GM12878 (cell line): ENCODE measurements around the gene ARPC1B.

ENCODE experiments used
- CBX3 ChIP-seq: fragments of 200-600 bp; sonication (generic); IDR thresholded peaks from 2 replicates; pipeline ENCODE4 v1.6.1; 2016; ENCODE audit warnings: low read depth, borderline replicate concordance
- CREM ChIP-seq: IDR thresholded peaks from 2 replicates; pipeline ENCODE4 v1.6.1; 2014; ENCODE audit warnings: antibody characterized with exemption, low read depth
- EZH2 ChIP-seq: IDR thresholded peaks from 2 replicates; pipeline ENCODE4 v1.6.1; 2012; ENCODE audit warnings: low read depth, mild to moderate bottlenecking, control low read depth, inconsistent platforms, low read length, borderline replicate concordance; ENCODE audit not compliant: control insufficient read depth
- FOXM1 ChIP-seq: IDR thresholded peaks from 2 replicates; pipeline ENCODE4 v1.6.1; 2012; ENCODE audit warnings: low read depth, mild to moderate bottlenecking, inconsistent platforms, low read length, moderate library complexity
- POLR2AphosphoS5 ChIP-seq: IDR thresholded peaks from 2 replicates; pipeline ENCODE4 v1.6.1; 2011; ENCODE audit warnings: mild to moderate bottlenecking, low read length, inconsistent platforms
- RCOR1 ChIP-seq: conservative IDR thresholded peaks from 2 replicates; pipeline ENCODE4 v1.6.1; 2012; ENCODE audit warnings: low read depth, low read length, improper control_type of control experiment
- TF ChIP-seq, protein P1 (sequence below), 3 experiments: IDR thresholded peaks in 2 of 3; conservative IDR thresholded peaks in 1 of 3; 2 replicates each; pipeline ENCODE4 v1.5.1; 2011; ENCODE audit warnings: low read depth in 3 of 3, low read length in 3 of 3, mild to moderate bottlenecking in 3 of 3, control low read depth in 2 of 3, moderate library complexity in 2 of 3, inconsistent platforms in 1 of 3, mixed read lengths in 1 of 3; ENCODE audit not compliant: control insufficient read depth in 2 of 3, insufficient read depth in 1 of 3; ENCODE audit errors: extremely low read depth in 1 of 3
- TF ChIP-seq, protein P2 (sequence below): fragments of 450-650 bp; IDR thresholded peaks from 2 replicates; pipeline ENCODE4 v1.6.1; 2018; ENCODE audit warnings: mild to moderate bottlenecking, low read depth, moderate library complexity; ENCODE audit not compliant: partially characterized antibody
- TF ChIP-seq, protein P3 (sequence below): IDR thresholded peaks from 2 replicates; pipeline ENCODE4 v1.6.1; 2012; ENCODE audit warnings: low read length, inconsistent platforms
- TF ChIP-seq, protein P4 (sequence below): IDR thresholded peaks from 2 replicates; pipeline ENCODE4 v1.6.1; 2011; ENCODE audit warnings: mild to moderate bottlenecking, low read depth, low read length, moderate library complexity; ENCODE audit not compliant: insufficient replicate concordance
- TF ChIP-seq, protein P5 (sequence below): IDR thresholded peaks from 2 replicates; pipeline ENCODE4 v1.6.1; 2011; ENCODE audit warnings: low read depth, mild to moderate bottlenecking, low read length, moderate library complexity, borderline replicate concordance; ENCODE audit errors: extremely low read depth

DNA sequence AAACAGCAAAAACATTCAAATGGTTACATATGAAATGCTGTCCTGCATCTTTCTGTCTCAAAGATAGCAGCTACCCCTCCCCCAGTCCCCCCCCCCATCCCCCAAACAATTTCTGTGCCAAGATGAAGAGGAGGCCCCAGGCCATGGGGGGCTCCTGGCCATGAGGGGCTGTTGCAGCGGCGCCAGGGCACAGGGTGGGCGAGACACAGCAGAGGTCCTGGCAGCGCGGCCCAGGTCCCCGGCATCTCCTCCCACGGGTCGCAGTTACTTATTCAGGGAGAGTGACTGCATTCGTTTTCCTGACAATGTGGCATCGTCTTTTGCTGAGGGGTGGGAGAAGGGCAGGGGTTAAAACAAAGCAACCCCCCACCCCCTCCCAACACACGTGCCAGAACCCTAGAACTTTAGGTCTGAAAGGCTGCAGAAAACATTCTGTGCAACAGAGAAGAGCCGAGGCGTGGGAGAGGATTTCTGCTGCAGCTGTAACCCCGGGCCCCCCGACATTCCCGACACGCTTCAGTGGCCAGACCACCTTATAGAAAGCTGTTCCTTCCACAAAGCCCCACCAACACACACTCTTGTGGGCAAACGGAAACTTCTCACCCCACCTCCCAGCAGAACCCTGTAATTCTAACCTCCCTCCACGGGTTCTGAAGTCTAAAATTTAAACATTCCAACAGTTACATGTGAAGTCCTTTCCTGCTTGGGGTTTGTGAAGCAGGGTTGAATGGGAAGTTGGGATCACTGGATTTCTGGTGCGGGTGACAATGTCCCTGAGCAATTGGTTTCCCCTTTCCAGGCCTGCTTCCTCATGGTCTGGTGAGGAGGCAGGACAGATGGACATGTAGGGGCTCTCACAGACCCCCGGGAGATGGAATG is 22.1 kb downstream of the ARPC1B start:
- TF ChIP-seq, protein P1, sequence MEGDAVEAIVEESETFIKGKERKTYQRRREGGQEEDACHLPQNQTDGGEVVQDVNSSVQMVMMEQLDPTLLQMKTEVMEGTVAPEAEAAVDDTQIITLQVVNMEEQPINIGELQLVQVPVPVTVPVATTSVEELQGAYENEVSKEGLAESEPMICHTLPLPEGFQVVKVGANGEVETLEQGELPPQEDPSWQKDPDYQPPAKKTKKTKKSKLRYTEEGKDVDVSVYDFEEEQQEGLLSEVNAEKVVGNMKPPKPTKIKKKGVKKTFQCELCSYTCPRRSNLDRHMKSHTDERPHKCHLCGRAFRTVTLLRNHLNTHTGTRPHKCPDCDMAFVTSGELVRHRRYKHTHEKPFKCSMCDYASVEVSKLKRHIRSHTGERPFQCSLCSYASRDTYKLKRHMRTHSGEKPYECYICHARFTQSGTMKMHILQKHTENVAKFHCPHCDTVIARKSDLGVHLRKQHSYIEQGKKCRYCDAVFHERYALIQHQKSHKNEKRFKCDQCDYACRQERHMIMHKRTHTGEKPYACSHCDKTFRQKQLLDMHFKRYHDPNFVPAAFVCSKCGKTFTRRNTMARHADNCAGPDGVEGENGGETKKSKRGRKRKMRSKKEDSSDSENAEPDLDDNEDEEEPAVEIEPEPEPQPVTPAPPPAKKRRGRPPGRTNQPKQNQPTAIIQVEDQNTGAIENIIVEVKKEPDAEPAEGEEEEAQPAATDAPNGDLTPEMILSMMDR (IDR thresholded peaks at IDR 0.05 in 2 of 3, conservative IDR thresholded peaks at IDR 0.05 in 1 of 3; ENCODE audit: control insufficient read depth in 2 of 3, extremely low read depth in 1 of 3, insufficient read depth in 1 of 3, low read depth in 3 of 3, low read length in 3 of 3): no peak
- TF ChIP-seq, protein P2, sequence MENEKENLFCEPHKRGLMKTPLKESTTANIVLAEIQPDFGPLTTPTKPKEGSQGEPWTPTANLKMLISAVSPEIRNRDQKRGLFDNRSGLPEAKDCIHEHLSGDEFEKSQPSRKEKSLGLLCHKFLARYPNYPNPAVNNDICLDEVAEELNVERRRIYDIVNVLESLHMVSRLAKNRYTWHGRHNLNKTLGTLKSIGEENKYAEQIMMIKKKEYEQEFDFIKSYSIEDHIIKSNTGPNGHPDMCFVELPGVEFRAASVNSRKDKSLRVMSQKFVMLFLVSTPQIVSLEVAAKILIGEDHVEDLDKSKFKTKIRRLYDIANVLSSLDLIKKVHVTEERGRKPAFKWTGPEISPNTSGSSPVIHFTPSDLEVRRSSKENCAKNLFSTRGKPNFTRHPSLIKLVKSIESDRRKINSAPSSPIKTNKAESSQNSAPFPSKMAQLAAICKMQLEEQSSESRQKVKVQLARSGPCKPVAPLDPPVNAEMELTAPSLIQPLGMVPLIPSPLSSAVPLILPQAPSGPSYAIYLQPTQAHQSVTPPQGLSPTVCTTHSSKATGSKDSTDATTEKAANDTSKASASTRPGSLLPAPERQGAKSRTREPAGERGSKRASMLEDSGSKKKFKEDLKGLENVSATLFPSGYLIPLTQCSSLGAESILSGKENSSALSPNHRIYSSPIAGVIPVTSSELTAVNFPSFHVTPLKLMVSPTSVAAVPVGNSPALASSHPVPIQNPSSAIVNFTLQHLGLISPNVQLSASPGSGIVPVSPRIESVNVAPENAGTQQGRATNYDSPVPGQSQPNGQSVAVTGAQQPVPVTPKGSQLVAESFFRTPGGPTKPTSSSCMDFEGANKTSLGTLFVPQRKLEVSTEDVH: no peak
- TF ChIP-seq EZH2: no peak
- TF ChIP-seq, protein P3, sequence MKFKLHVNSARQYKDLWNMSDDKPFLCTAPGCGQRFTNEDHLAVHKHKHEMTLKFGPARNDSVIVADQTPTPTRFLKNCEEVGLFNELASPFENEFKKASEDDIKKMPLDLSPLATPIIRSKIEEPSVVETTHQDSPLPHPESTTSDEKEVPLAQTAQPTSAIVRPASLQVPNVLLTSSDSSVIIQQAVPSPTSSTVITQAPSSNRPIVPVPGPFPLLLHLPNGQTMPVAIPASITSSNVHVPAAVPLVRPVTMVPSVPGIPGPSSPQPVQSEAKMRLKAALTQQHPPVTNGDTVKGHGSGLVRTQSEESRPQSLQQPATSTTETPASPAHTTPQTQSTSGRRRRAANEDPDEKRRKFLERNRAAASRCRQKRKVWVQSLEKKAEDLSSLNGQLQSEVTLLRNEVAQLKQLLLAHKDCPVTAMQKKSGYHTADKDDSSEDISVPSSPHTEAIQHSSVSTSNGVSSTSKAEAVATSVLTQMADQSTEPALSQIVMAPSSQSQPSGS: no peak
- no peak for TF ChIP-seq POLR2AphosphoS5
- TF ChIP-seq CBX3: no peak
- no peak for TF ChIP-seq CREM
- no peak for TF ChIP-seq RCOR1
- TF ChIP-seq, protein P4, sequence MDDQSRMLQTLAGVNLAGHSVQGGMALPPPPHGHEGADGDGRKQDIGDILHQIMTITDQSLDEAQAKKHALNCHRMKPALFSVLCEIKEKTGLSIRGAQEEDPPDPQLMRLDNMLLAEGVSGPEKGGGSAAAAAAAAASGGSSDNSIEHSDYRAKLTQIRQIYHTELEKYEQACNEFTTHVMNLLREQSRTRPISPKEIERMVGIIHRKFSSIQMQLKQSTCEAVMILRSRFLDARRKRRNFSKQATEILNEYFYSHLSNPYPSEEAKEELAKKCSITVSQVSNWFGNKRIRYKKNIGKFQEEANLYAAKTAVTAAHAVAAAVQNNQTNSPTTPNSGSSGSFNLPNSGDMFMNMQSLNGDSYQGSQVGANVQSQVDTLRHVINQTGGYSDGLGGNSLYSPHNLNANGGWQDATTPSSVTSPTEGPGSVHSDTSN: no peak
- TF ChIP-seq, protein P5, sequence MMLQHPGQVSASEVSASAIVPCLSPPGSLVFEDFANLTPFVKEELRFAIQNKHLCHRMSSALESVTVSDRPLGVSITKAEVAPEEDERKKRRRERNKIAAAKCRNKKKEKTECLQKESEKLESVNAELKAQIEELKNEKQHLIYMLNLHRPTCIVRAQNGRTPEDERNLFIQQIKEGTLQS: no peak
- no peak for TF ChIP-seq FOXM1
